OCI-LY1 (cell line): ENCODE data around the gene ADGRV1.
"Not testable (repeated sequence)": the region's sequence is repeated elsewhere in the genome, so short reads cannot be mapped to it uniquely, and the experiment has no call there.

Experiments
- H2AFZ ChIP-seq: fragments of 200-600 bp; sonication (generic), shearing (Covaris generic); 2 replicates; pipeline ENCODE4 v1.6.0; 2014; ENCODE audit warnings: antibody characterized with exemption, mild to moderate bottlenecking, low read length
- H3F3A ChIP-seq: fragments of 200-600 bp; sonication (generic), shearing (Covaris generic); 2 replicates; pipeline ENCODE4 v1.6.0; 2014; ENCODE audit warnings: mild to moderate bottlenecking, antibody characterized with exemption, low read length, moderate library complexity; ENCODE audit not compliant: insufficient read depth
- H3K27ac ChIP-seq: fragments of 200-600 bp; sonication (generic); 2 replicates; pipeline ENCODE4 v1.5.1; 2014; ENCODE audit warnings: low read length, mixed run types, mild to moderate bottlenecking, low read depth; ENCODE audit not compliant: poor library complexity, severe bottlenecking
- H3K27me3 ChIP-seq: fragments of 200-600 bp; sonication (generic); 2 replicates; pipeline ENCODE4 v1.6.0; 2014; ENCODE audit warnings: antibody characterized with exemption, mild to moderate bottlenecking, low read length, moderate library complexity; ENCODE audit not compliant: insufficient read depth
- H3K36me3 ChIP-seq: fragments of 200-600 bp; sonication (generic); 2 replicates; pipeline ENCODE4 v1.6.1; 2014; ENCODE audit warnings: mild to moderate bottlenecking, antibody characterized with exemption, low read length, moderate library complexity, mixed read lengths; ENCODE audit not compliant: insufficient read depth
- H3K4me1 ChIP-seq: fragments of 200-600 bp; sonication (generic); 2 replicates; pipeline ENCODE4 v1.5.1; 2014; ENCODE audit warnings: mild to moderate bottlenecking, low read length, moderate library complexity; ENCODE audit not compliant: insufficient read depth, severe bottlenecking
- H3K4me2 ChIP-seq: fragments of 200-600 bp; sonication (generic), shearing (Covaris generic); 2 replicates; pipeline ENCODE4 v1.6.1; 2014; ENCODE audit warnings: low read length
- H3K4me3 ChIP-seq: fragments of 200-600 bp; sonication (generic); 2 replicates; pipeline ENCODE4 v1.5.1; 2014; ENCODE audit warnings: low read length, low read depth, mild to moderate bottlenecking, mixed read lengths; ENCODE audit not compliant: poor library complexity, severe bottlenecking
- H3K79me2 ChIP-seq: fragments of 200-600 bp; shearing (Covaris generic); 2 replicates; pipeline ENCODE4 v1.6.1; 2016; ENCODE audit warnings: mixed run types, low read length, mixed read lengths; ENCODE audit not compliant: insufficient read depth
- H3K9ac ChIP-seq: fragments of 200-600 bp; sonication (generic), shearing (Covaris generic); 2 replicates; pipeline ENCODE4 v1.6.1; 2014; ENCODE audit warnings: mild to moderate bottlenecking, low read length, mixed read lengths
- H3K9me2 ChIP-seq: fragments of 200-600 bp; sonication (generic), shearing (Covaris generic); 2 replicates; pipeline ENCODE4 v1.6.1; 2014; ENCODE audit warnings: low read depth, mild to moderate bottlenecking, low read length, mixed read lengths
- H3K9me3 ChIP-seq: fragments of 200-600 bp; shearing (Covaris generic); 2 replicates; pipeline ENCODE4 v1.6.1; 2014; ENCODE audit warnings: low read length, mixed read lengths
- H4K20me1 ChIP-seq: fragments of 200-600 bp; sonication (generic), shearing (Covaris generic); 2 replicates; pipeline ENCODE4 v1.6.0; 2016; ENCODE audit warnings: mild to moderate bottlenecking, low read length; ENCODE audit not compliant: insufficient read depth
- EZH2 ChIP-seq: fragments of 200-600 bp; sonication (generic), shearing (Covaris generic); IDR thresholded peaks from 2 replicates; pipeline ENCODE4 v1.8.0; 2017; ENCODE audit warnings: borderline replicate concordance, mixed run types, mild to moderate bottlenecking, antibody characterized with exemption, low read length, moderate library complexity, mixed read lengths
- TF ChIP-seq, protein P1 (sequence below): fragments of 200-600 bp; sonication (generic), shearing (Covaris generic); IDR thresholded peaks from 2 replicates; pipeline ENCODE4 v1.5.1; 2017; ENCODE audit warnings: mild to moderate bottlenecking, antibody characterized with exemption, low read length, moderate library complexity, mixed read lengths

The ADGRV1 gene

DNA sequence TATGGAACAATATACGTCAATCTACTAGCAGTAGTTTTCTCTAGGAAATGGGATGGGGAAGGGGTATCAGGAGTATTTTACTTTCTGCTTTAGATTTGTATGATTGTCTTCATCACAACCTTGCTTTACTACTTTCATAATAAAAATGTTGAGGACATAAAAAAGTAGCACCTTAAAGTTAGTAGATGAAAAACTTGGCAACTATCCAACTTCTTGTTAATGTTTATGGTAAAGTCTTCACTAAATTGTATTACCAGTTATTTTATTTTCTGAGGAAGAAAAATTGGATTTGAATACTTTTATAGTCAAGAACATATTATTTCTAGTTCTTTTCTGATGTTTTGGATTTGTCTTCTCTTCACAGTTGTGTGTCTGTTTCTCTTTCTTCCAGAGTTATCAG lies 452.4 kb downstream of the ADGRV1 start:
- Histone ChIP-seq H3F3A (no peaks in the 10 kb centered on the region), H2AFZ (no peak overlapping the region), H3K4me1 (no peaks in the 10 kb centered on the region), H3K27me3 (no peaks in the 10 kb centered on the region), H3K27ac (no peak overlapping the region), H4K20me1 (no peaks in the 10 kb centered on the region), H3K9ac (no peak overlapping the region), H3K79me2 (no peaks in the 10 kb centered on the region), H3K4me2 (no peak overlapping the region), H3K36me3 (no peaks in the 10 kb centered on the region), H3K4me3 (no peak overlapping the region), H3K9me2 (no peaks in the 10 kb centered on the region), H3K9me3 (no peaks in the 10 kb centered on the region)
- TF ChIP-seq EZH2: no peak
- TF ChIP-seq, protein P1, sequence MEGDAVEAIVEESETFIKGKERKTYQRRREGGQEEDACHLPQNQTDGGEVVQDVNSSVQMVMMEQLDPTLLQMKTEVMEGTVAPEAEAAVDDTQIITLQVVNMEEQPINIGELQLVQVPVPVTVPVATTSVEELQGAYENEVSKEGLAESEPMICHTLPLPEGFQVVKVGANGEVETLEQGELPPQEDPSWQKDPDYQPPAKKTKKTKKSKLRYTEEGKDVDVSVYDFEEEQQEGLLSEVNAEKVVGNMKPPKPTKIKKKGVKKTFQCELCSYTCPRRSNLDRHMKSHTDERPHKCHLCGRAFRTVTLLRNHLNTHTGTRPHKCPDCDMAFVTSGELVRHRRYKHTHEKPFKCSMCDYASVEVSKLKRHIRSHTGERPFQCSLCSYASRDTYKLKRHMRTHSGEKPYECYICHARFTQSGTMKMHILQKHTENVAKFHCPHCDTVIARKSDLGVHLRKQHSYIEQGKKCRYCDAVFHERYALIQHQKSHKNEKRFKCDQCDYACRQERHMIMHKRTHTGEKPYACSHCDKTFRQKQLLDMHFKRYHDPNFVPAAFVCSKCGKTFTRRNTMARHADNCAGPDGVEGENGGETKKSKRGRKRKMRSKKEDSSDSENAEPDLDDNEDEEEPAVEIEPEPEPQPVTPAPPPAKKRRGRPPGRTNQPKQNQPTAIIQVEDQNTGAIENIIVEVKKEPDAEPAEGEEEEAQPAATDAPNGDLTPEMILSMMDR: no peak

DNA sequence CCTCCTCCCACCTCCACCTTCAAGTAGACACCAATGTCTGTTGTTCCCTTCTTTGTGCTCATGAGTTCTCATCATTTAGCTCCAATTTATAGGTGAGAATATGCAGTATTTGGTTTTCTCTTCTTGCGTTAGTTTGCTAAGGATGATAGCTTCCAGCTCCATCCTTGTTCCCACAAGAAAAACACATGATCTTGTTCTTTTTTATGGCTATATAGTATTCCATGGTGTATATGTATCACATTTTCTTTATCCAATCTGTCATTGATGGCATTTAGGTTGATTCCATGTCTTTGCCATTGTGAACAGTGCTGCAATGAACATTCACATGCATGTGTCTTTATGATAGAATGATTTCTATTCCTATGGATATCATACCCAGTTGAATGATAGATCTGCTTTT lies 454.3 kb downstream of the ADGRV1 start:
- not testable (repeated sequence) for H3K36me3 ChIP-seq, H3K27me3 ChIP-seq, H2AFZ ChIP-seq, H4K20me1 ChIP-seq, H3K9me2 ChIP-seq, H3K79me2 ChIP-seq, H3K4me2 ChIP-seq, H3F3A ChIP-seq, H3K4me1 ChIP-seq, H3K9me3 ChIP-seq, H3K4me3 ChIP-seq, H3K27ac ChIP-seq, H3K9ac ChIP-seq

DNA sequence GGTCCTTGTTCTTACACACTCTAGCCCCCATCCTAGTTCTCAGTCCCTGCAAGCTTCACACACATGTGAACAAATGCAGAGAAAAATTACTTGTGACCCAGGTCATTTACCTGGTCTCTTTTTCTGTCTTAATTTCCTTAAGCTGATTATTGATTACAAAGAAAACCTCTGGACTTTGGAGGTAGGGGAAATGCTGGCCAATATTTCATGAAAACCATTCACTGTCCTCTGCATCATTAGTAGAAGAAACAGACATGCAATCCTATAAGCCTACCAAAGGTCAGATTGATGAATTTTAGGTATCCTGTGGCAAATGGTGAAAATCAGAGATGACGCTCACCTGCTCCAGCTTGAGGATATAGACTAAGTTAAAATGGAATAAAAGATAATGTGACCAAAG lies 457.7 kb downstream of the ADGRV1 start:
- no peak overlapping the region for H3K4me2 ChIP-seq
- H3K4me1 ChIP-seq: no peaks in the 10 kb centered on the region
- H3K9me3 ChIP-seq: no peaks in the 10 kb centered on the region
- H3K79me2 ChIP-seq: no peaks in the 10 kb centered on the region
- no peaks in the 10 kb centered on the region for H4K20me1 ChIP-seq
- H3K9me2 ChIP-seq: no peaks in the 10 kb centered on the region
- no peaks in the 10 kb centered on the region for H3K36me3 ChIP-seq
- H3K27me3 ChIP-seq: no peaks in the 10 kb centered on the region
- H2AFZ ChIP-seq: no peak overlapping the region
- H3F3A ChIP-seq: no peaks in the 10 kb centered on the region
- H3K27ac ChIP-seq: no peak overlapping the region
- no peak overlapping the region for H3K9ac ChIP-seq
- TF ChIP-seq EZH2: no peak
- TF ChIP-seq, protein P1: no peak
- no peak overlapping the region for H3K4me3 ChIP-seq

DNA sequence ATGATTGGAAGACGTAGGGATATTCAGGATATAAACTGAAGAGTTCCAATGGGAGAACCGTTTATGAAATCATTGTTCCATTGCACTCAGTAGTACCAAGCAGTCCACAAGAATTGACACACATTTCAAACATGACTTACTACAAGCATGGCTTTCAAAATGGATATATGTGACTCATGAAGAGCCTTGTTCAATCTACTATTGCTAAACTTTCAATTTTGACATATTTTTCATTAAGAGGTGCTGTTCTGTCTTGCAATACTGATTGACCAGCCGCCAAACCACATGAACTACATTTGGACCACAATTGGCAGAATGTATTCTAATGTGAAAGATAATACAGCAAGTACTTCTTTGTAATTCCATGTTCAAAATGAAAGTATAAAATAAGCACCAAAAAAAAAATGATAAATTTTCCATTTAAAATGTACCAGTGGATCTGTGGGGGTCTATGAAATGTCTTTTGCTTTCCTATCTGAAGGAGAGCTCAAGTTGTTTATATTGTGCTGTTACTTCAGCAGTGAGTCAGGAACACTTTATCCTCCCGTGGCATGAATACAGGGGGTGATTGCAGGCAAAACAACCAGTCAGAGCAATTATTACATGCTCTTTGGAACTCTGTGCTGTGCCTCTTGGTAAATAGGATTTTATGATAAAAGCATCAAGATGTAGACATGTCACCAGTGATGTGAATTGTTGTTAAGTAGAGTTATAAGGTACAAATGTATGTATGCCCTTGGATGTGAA lies 458.5 kb downstream of the ADGRV1 start:
- H3K4me2 ChIP-seq: no peak overlapping the region
- H3K27ac ChIP-seq: no peak overlapping the region
- no peaks in the 10 kb centered on the region for H3K9me2 ChIP-seq
- no peak overlapping the region for H3K9ac ChIP-seq
- no peak overlapping the region for H3K4me3 ChIP-seq
- H2AFZ ChIP-seq: no peak overlapping the region
- H3F3A ChIP-seq: no peaks in the 10 kb centered on the region
- no peaks in the 10 kb centered on the region for H3K27me3 ChIP-seq
- no peak for TF ChIP-seq EZH2
- TF ChIP-seq, protein P1: no peak
- H3K36me3 ChIP-seq: no peaks in the 10 kb centered on the region
- no peaks in the 10 kb centered on the region for H4K20me1 ChIP-seq
- H3K79me2 ChIP-seq: no peaks in the 10 kb centered on the region
- H3K9me3 ChIP-seq: no peaks in the 10 kb centered on the region
- no peaks in the 10 kb centered on the region for H3K4me1 ChIP-seq
